Superior temporal gyrus (tissue), 1 donor: ENCODE results near the gene PRR5L.

Source experiments
- DNase-seq: peaks from one replicate; pipeline ENCODE4 v3.0.0-alpha.2; 2016; ENCODE audit errors: extremely low spot score

Gene PRR5L

DNA sequence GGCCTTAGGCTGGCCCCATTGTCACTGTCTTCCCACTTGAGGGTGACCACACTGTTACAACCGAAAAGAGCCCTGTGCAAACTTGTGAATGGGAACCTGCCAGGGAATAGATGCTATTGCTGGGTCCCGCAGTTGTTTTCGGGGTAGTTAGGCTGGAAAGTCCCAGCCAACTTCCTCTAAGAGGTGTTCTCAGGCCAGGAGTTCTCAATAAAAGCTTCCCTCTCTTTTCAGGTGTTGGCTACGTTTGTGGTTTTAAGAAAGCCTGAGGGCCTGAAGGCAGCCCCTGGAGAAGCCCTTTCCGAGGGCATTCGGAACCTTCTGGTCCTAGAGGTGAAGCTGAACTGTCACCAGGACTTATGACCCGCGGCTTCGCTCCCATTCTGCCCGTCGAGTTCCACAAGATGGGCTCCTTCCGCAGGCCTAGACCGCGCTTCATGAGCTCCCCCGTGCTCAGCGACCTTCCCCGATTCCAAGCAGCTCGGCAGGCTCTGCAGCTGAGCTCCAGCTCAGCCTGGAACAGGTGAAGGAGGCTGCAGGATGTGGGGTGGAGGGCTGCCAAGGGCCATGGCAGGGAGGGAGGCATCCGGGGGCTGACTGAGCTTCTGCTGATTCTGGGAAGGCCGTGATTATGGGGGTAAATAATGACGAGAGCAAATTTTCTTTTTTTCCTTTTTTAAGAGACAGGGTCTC, 104.8 kb downstream of the PRR5L start:
- DNase-seq = no peak

DNA sequence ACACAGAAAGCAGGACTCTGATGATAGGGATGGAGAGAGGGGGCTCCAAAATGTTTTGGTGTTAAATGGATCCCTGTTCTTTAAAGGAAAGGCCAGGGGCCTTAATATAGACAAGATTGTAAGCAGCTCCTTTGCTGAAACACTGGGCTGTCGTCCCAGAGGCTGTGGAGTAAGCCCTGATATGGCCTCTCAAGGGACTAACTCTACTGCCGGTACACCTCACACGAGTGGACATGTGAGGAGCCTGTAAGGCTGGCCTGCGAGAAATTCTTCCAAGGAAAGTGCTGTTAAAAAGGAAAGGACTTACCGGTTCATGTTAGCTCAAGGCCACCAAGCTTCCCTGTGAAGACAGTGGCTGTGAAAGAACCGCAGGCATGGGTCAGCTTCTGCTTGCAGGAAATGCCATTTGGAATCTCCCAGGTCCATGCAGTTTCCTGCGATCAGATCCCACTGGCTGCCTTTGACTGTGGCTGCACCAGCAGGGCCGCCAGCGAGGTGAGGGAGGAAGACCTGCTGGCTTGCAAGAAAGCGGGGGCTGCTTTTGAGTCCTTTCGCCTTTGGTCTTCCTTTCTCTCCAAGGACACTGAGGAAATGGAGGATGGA, 106.6 kb downstream of the PRR5L start:
- DNase-seq = no peak

DNA sequence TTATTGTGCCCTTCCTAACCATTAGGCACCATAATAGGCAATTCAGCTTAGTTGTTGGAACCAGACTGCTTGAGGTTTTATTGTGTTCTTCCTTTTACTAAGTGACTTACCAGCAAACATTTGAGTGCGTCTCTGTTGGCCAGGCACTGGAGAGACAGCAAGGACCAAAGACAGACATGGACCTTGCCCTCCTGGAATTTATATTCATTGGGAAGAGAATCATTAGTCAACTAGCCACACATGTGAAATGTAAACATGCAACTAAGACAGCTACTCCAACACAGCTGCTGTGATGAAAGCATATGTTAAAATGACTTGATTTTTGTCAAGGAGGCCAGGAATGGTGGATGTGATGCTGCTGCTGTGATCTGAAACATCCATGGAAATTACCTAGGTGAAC, 107.6 kb downstream of the PRR5L start:
- no peak for DNase-seq

DNA sequence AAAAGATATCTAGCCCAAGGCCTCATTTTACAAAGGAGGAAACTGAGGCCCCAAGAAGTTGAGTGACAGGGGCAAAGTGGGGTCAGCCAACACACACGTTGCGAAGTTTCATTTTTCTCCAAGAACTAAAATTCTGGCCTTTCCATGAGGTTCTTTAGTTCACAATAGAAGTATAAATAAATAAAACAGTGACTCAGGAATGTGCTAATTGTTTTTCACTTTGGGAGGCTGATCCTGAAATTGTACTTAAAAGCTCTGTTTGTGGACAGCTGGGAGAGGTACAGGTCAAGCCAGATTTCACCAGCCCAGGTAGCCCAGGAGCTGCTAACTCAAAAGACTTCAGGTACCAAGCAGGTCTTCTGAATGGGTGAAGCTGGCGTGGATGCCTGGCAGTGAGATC, 108.7 kb downstream of the PRR5L start:
- no peak for DNase-seq

DNA sequence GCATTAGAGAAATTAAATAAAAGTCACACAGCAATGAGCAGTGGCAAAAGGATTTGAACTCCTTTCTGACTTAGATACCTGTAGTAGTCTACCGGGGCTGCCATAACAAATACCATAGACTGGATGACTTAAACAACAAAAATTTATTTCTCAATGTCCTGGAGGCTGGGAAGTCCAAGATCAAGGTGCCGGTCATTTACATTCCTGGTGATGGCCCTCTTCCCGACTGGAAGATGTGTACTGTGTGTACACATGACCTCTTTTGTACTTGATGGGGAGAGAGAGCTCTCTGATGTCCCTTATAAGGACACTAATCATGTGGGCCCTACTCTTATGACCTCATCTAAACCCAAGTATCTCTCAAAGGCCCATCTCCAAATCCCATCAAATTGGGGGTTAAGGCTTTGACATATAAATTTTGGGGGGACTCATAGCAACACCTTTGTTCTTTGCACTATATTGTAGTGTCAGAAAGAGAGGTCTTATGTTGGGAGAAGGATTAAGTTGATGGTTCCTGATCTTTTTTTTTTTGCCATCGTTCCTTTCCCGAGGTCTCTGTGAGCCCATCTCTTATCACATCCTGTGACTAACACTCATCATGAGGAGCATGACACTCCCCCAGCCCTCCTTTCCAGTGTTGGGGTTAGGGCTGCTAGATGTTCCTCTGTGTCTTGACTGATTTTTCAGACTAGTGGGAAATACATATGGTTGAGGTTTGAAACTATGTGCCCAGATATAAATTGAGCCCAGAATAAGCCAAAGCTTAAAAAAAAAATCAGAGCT, 109.7 kb downstream of the PRR5L start:
- DNase-seq = no peak

DNA sequence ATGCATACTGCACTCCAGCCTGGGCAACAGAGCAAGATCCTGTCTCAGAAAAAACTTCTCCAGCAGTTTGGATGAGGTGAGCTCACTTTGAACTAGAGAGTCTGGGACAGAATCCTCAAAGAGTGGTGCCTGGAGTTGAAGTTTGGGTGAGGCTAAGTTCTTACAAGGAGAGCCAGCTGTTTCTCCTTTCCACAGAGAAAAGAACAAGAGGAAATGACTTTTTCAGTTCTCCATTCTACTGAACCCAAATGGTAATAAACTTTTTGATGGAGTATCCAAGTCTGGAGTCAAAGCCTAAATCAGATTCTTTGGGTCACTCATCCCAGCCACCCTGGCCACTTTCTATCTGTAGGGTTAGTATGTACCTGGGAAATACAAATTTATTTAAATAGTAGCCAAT, 111.3 kb downstream of the PRR5L start:
- DNase-seq = no peak

DNA sequence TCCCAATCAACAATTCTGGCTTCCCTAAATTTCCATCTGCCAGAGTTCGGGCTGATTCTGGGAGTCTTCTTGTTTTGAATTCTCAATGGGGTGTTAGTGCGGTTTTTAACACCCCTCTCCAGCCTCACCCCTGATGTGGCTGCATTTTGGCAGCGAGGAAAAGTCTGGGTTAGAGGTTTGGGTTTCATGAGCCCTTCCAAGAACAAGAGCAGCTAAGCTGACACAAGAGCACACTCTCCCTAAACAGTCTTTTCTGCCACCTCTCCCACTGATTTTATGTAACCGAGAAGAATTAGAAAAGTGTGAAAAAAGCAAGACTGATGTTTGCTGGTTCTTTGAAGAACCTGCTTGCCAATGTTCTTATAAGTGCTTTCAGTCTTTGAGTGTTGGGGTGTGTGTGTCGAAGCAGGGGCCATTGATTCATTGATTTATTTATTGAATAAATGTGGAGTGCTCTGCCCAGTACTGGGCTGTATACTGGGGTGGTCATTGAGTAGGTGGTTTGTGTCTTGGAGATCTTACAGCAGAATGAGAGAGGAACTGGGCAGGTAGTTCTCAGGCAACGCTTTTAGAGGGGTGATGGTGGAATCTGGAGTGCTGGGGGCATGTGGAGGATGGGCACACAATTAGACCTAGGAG, 112.5 kb downstream of the PRR5L start:
- DNase-seq = no peak

DNA sequence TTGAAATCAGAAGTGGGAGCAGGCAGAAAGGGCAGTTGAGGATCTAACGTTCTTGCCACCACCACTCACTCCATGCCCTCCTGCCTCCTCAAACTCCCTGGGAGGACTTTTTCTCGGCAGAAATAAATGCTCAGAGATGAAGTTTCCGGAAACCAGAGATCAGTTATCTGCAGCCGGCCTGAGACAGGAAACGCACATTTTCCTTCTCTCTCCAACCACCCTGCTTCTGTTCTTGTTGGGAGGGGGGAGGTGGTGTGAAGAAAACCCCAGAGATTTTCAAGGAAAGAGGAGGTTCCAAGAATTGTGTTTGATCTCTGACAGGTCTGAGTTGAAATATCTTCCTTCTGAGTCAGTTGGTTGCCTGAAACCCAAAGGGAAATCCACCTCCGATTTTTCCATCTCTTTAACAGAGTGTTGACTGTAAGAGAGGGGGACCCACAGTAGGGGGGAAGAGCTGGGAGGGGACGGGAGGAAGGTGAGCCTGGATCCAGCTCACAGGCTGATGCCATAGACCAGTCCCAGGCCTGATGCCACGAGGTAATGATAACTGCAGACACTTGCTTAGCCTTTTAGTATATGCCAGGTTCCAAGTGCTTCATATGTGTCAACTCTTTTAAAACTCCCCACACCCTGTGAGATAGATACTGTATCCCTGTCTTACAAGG, 113.2 kb downstream of the PRR5L start:
- no peak for DNase-seq

DNA sequence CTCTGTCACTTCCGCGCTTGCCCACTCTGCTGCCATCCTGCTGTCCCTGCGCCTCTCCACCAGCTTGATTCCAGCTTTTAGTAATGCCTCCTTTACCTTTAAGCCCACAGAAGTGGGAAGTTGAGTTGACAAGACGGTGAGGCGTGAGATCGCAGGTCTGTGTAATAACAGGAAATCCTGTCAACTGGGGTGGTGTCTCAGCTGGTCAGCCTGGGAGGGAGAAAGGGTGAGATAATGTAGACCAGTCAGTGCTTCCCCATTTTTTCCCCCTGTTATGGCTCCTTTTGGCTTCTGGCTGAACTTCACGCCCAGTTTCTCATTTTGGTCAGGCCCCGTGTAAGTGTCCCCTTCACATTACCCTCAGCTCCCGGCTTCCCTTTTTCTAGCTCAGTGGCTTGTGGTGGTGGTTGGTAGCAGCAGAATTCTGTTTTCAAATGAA, 115.1 kb downstream of the PRR5L start:
- DNase-seq = no peak

DNA sequence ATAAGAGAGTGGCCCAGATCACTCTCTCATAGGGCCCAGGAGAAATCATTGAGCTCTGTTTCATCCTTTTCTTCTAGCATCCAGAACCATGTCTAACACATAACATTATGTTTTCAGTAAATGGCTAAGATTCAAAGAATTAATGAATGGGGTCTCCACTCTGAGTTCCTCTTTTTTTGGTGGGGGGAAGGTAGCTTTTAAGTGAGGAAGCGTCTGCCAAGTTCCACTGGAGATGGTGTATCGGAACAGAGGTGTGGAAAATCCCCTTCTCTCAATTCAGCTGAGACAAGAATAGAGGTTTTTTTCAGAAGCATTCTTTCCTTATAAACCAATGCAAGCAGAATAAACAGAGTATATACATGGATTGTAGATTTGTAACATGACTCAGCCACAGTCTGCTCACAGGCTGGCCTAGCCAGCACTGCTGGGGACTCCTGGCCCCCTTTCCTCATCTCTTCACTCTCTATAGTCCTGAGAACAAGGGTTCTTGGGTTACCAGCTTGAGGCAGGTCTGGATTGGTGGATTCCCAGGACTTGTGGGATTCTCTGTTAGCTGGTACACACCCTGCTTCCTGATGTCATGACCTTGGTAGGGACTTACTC, 116.8 kb downstream of the PRR5L start:
- no peak for DNase-seq

DNA sequence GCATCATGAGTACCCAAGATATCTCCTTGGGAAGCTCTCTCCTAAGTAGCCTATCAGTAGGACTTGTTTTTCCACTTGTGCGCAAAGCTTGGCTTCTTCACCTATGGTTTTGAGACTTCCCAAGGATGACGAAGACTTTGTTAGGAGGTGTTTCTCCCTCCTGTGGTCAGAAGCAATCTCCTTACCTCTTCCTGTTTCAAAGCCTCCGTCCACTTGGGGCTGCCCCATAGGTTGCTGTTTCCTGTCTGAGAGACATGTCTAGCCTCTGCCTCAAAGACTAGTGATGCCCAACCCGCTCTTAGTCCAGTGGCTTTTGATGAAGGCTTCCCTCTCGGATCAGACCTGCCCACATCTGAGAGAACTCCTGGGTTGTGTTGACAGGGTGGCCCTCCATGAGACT, 121.1 kb downstream of the PRR5L start:
- no peak for DNase-seq

DNA sequence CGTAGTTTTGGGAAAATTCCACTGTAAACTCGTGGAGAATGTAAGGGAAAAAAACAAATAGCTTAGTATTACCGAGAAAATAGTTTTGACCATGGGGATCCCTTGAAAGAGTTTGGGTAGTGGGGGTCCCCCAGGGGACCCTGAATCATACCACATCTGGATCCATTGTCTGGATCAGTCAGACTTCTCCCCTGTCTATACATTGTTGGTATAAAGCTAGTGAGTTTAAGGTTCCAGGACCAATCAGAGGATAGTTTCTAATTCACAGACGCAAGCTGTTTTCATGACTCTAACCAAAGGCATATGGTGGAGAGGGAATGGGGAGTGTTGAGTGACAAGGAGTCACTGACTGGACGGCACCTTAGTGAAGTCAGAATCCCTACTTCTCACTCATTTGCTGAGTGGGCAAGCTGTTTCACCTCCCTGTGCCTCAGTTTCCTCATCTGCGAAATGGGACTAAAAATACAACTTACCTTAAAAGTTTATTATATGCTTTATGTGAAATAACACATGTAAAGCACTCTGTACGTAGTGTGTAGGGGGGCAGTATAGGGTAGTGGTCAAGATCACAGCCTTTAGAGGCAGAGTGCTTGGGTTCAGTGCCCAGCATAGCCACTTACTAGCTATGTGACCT, 123.8 kb downstream of the PRR5L start:
- no peak for DNase-seq

DNA sequence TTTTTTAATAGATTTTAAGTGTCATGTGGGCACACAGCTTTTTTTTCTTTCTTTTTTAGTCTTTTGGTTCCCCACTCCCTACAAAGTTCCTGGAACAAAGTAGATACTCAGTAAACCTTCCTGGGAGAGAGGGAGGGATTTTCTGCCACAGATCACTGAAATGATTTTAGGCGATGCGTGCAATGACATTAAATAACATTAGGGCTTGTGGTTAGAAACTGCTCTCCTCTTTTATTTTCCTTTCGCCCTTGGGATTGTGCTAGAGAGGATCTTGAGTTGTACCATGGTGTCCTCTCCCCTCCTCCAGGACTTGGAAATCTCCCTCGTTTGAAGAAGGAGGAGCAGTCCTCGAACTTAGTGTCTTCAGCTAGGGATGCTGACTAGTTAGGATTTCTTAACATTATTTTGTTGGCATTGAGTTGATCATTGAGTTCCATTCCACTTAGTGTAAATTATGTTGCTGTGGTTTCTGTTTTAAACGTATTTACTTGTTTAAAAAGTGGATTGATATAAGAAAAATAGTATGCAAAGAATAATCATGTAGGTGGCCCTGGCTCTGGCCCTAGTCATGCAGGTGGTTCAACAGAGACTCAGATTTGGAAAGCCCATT, 125.6 kb downstream of the PRR5L start:
- DNase-seq = no peak

DNA sequence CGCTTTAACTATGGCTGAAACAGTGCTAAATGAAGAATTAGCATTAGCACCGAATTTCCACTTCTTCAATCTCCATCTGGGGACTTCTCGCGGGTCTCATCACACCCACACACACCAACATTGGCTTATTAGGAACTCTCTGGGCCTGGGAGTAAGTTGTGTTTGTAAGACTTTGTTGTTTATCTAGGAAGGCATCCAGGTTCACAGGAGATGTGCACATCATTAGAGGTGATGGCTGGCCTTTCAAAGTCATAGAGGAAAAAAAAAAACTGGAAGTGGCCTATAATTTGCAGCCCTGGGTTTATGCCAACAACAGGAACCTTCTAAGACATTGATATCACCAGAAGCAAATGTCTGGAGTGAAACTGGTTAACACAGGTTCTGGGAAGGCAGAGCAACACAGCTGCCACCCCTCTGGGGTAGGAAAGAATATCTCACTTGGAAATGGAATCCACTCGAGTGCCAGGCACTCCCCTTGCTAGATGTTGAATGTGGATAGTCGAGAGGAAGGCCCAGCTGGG, 129.5 kb downstream of the PRR5L start:
- DNase-seq = no peak

DNA sequence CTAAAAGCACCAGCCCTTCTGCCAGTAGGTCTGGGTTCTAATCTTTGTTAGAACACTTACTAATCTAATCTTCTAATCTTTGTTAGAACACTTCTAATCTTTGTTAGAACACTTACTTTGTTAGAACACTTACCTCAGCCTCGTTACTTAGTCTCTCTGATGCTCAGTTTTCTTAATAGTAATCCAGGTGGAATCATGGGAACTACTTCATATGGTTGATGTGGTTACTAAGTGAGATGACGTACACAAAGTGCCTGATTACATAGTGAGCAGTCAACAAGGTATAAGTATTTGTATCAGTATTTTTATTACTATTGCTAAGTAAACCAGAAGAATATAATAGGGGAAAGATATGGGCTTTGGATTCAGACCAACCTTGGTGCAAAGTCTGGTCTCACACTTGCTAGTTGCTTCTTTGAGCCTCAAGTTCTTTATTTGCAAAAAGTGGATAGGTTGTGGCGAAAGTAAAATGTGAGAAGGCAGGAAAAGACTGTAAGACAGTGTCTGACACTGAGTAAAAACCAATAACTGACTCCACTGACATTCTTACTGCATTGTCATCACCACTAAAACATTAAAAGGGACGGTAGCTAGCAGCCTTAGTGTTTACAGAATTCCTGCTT, 130.2 kb downstream of the PRR5L start:
- DNase-seq = no peak

DNA sequence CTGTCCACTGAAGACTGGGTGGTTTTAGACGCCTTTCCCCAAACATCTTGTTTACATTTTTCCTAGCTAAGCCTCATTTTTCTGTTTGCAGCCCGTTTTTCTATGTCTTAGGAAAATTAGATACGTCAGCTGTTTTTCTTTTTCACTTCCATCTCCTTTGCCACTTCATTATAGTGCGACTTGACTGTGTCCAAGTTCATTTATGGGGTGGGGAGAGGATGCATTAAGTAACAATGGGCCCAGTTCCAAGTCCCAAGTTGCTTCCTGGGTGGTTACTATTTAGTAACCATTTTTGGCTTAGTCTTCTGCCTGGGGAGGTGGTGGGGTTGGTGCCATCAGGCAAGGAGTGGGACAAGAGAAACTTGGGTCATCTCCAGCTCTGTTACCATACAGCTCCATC, 131.0 kb downstream of the PRR5L start:
- no peak for DNase-seq

DNA sequence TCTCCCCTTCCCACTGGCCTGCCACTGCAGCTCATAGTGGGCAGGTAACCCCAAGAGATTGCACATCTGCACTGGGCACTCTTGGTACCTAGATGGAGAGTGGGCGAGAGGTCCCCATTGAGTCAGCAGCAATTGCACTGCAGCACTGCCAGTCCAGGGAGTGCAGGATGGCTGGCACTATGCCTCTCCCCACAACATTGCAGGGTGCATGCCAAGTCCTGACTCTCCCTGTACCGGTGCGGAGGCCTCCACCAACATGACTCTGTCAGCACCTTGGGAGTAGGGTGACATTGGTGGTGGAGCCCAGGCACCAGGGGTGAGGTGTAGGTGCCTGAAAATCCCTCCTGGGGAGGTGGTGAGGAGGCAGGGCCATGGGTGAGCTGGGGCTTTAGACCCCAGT, 131.8 kb downstream of the PRR5L start:
- DNase-seq = no peak

DNA sequence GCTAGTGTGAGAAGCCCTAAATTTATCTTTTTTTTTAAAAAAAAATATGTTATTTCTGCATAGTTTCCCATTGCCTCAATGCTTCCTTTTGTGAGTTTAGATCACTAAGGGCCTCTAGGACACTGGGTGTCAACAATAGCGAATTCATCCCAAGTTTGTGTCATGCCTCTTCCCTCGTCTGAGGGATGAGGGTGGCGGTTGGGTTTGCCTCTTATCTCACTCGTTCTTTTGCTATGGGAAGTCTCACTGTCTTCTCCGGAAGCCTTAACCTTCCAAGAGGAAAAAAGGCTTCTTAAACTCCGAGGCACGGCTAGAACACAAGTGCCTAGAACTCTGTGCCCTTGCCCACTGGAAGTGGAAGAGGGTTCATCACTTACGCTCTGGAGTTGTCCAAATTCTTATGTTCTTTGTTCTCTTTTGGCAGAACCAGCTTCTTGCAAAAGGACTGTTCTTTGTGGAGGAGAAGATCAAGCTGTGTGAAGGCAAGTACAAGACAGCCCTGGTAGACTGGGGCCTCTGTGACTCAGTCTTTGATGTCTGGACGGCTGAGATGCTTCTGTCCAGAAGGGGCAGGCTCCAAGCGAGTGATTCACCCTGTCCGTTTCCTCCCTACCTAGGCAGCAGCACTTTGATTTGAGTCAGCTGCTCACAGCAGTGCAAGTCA, 135.5 kb downstream of the PRR5L start:
- no peak for DNase-seq

DNA sequence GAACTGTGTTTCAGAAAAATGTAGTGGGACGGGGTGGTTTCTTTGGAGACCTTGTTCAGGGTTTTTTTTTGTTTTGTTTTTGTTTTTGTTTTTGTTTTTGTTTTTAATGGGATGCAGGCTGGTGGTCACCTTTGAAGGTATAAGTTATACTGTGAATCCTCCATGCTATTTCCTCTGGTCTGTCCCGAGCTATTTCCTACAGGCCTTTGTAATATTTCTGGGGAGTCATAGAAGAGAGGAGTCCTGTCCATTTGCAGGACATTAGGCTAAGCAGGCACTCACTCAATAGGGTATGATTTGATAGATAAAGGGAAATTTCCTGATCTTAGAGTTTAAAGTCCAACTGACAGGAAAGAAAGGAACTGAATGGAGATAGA, 136.0 kb downstream of the PRR5L start:
- no peak for DNase-seq

DNA sequence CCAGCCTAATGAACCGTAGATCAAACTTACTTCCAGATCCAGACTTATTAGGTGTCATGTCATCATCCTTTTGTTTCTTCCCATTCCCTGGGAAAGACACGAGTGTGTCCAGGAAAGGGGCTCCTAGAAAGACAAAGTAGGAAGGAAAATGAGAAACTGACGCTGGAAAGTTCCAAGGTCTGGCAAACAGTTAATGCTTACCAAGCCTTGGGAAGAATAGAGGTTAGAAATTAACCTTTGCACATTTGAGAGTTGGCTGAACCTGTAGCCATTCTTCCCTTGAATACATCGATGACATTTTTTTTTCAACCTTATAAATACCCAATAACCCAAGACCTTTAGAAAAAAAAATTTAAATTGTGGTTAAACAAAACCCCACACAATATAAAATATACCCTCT, 136.7 kb downstream of the PRR5L start:
- DNase-seq = no peak
